Lung (tissue), 12 donors: ENCODE measurements around the gene FAR1. TPM values are rescaled to one million over a fixed set of nuclear protein-coding genes. Genes with fewer than 3 reads are reported as not detected.

ENCODE experiments used
- ATAC-seq: fragments of 200-7000 bp; cut with Tn5 transposase; one replicate; pipeline ENCODE4 v1.9.1; 2020; ENCODE audit warnings: moderate number of reproducible peaks; ENCODE audit not compliant: insufficient read depth, low FRiP score
- DNase-seq, 3 donors: peaks; one replicate each; pipeline ENCODE4 v3.0.0-alpha.2; 2013 to 2017
- H3K27ac ChIP-seq, 2 donors: one replicate each; pipeline ENCODE4 v1.5.1; 2013; ENCODE audit warnings: mild to moderate bottlenecking in 2 of 2, moderate library complexity in 2 of 2, control low read depth in 1 of 2, inconsistent platforms in 1 of 2, low read depth in 1 of 2, low read length in 1 of 2
- H3K27me3 ChIP-seq, 3 donors: one replicate each; pipeline ENCODE4 v1.5.1; 2013; ENCODE audit warnings: low read length in 2 of 3; ENCODE audit not compliant: control insufficient read depth in 3 of 3, insufficient read depth in 3 of 3
- H3K36me3 ChIP-seq, 4 donors: one replicate each; pipeline ENCODE4 v1.5.1; 2013; ENCODE audit warnings: low read length in 4 of 4, mild to moderate bottlenecking in 1 of 4, moderate library complexity in 1 of 4; ENCODE audit not compliant: control insufficient read depth in 4 of 4, insufficient read depth in 4 of 4
- H3K4me1 ChIP-seq, 5 donors: one replicate each; pipeline ENCODE4 v1.5.1; 2013; ENCODE audit warnings: low read length in 5 of 5, mild to moderate bottlenecking in 2 of 5, moderate library complexity in 1 of 5; ENCODE audit not compliant: control insufficient read depth in 5 of 5, insufficient read depth in 5 of 5
- H3K4me3 ChIP-seq: one replicate; pipeline ENCODE4 v1.5.1; 2013; ENCODE audit warnings: mild to moderate bottlenecking, control low read depth, moderate library complexity
- H3K9ac ChIP-seq, 2 donors: one replicate each; pipeline ENCODE4 v1.5.1; 2013; ENCODE audit warnings: low read length in 2 of 2, control low read depth in 1 of 2; ENCODE audit not compliant: insufficient read depth in 1 of 2
- H3K9me3 ChIP-seq, 4 donors: one replicate each; pipeline ENCODE4 v1.5.1; 2013; ENCODE audit warnings: low read length in 3 of 4, mild to moderate bottlenecking in 1 of 4, moderate library complexity in 1 of 4; ENCODE audit not compliant: control insufficient read depth in 4 of 4, insufficient read depth in 3 of 4
- WGBS, 2 donors: extraction: QIAGEN DNeasy Blood & Tissue Kit; methylation state at CpG; one replicate each; pipeline ENCODE4 v1.1.7; 2013; 5-methylcytosine and 5-hydroxymethylcytosine counted together
- polyA plus RNA-seq, 2 donors: library from polyadenylated mRNA; stranded (reverse); fragments of 200-250 nt; gene quantifications; one replicate each; pipeline ENCODE4 v1.2.1, GENCODE V29; 2013
- total RNA-seq, 2 donors: library from RNA; depleted of rRNA in 1 of 2; stranded (reverse); fragments of >200 nt in 1 of 2; gene quantifications; one replicate each; pipeline ENCODE4 v1.2.1, GENCODE V29; 2014 to 2021
- TF ChIP-seq, protein P1 (sequence below): IDR thresholded peaks from 2 replicates; pipeline ENCODE4 v1.5.1; 2012; ENCODE audit warnings: mild to moderate bottlenecking; ENCODE audit errors: control extremely low read depth, extremely low read depth
- donor health status: control.
- donor health status: control.
- donor health status: Bipolar disorder and iron deficiency.
- donor health status: healthy.
- donor health status: DM: yes; HTN: yes; CAD: no.

The FAR1 gene
- total and polyA plus RNA-seq, 4 donors: 22.5 to 126 (median 39.9) TPM

GRCh38 chr11:13721760-13722159 is 53.3 kb downstream of the FAR1 start:
- peaks cover 4 to 18% (median 11%) of the 10 kb centered on the region in 4 donors for H3K36me3 ChIP-seq
- H3K9me3 ChIP-seq: no peaks in the 10 kb centered on the region
- H3K4me3 ChIP-seq: no peak overlapping the region
- peak in 1 of 3 donors; percentile 6 for DNase-seq
- TF ChIP-seq, protein P1, sequence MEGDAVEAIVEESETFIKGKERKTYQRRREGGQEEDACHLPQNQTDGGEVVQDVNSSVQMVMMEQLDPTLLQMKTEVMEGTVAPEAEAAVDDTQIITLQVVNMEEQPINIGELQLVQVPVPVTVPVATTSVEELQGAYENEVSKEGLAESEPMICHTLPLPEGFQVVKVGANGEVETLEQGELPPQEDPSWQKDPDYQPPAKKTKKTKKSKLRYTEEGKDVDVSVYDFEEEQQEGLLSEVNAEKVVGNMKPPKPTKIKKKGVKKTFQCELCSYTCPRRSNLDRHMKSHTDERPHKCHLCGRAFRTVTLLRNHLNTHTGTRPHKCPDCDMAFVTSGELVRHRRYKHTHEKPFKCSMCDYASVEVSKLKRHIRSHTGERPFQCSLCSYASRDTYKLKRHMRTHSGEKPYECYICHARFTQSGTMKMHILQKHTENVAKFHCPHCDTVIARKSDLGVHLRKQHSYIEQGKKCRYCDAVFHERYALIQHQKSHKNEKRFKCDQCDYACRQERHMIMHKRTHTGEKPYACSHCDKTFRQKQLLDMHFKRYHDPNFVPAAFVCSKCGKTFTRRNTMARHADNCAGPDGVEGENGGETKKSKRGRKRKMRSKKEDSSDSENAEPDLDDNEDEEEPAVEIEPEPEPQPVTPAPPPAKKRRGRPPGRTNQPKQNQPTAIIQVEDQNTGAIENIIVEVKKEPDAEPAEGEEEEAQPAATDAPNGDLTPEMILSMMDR: no peak
- H3K27me3 ChIP-seq: no peaks in the 10 kb centered on the region
- H3K27ac ChIP-seq: no peak overlapping the region
- H3K4me1 ChIP-seq: no peaks in the 10 kb centered on the region
- no peak overlapping the region for H3K9ac ChIP-seq
- no peak for ATAC-seq

DNA sequence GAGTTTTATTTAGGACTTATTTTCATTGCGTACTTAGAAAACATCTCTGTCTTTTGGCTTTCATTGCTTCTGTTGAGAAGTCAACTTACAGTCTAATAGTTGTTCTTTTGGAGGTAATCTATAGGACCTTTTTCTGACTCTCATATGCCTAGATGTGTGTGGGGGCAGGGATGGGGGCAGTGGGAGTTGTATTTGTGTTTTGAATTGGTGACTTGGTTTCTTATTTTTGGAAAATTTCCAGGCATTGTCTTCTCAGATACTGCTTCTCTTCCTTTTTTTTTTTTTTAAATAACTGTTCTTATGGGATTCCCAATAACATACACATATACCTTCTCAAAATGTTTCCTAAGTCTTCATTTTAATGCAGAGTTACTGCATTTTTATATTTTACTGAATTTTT is 58.0 kb downstream of the FAR1 start:
- H3K27me3 ChIP-seq: no peaks in the 10 kb centered on the region
- TF ChIP-seq, protein P1: no peak
- no peak overlapping the region for H3K27ac ChIP-seq
- DNase-seq: no peak
- peaks cover 4 to 29% (median 14%) of the 10 kb centered on the region in 4 donors for H3K36me3 ChIP-seq
- no peak overlapping the region for H3K4me3 ChIP-seq
- H3K4me1 ChIP-seq: no peaks in the 10 kb centered on the region
- H3K9ac ChIP-seq: no peak overlapping the region
- H3K9me3 ChIP-seq: no peaks in the 10 kb centered on the region
- ATAC-seq: no peak
- WGBS, 2 donors: 100% methylated on average over 1 of the region's 1 CpG

GRCh38 chr11:13728076-13728475 is 59.6 kb downstream of the FAR1 start:
- ATAC-seq (no peak), DNase-seq (no peak)
- H3K4me3 ChIP-seq: no peak overlapping the region
- no peaks in the 10 kb centered on the region for H3K4me1 ChIP-seq
- TF ChIP-seq, protein P1: no peak
- peaks cover 3 to 26% (median 14%) of the 10 kb centered on the region in 4 donors for H3K36me3 ChIP-seq
- no peak overlapping the region for H3K9ac ChIP-seq
- no peak overlapping the region for H3K27ac ChIP-seq
- H3K9me3 ChIP-seq: no peaks in the 10 kb centered on the region
- no peaks in the 10 kb centered on the region for H3K27me3 ChIP-seq

GRCh38 chr11:13734530-13734929 is 66.1 kb downstream of the FAR1 start:
- DNase-seq: no peak
- no peak overlapping the region for H3K9ac ChIP-seq
- H3K4me1 ChIP-seq: no peaks in the 10 kb centered on the region
- 94 to 97% methylated on average over 3 of the region's 3 CpGs for WGBS, 2 donors
- TF ChIP-seq, protein P1: no peak
- H3K36me3 ChIP-seq: peaks cover 0 to 3% (median 2%) of the 10 kb centered on the region in 4 donors
- no peak overlapping the region for H3K4me3 ChIP-seq
- H3K27me3 ChIP-seq: no peaks in the 10 kb centered on the region
- H3K9me3 ChIP-seq: no peaks in the 10 kb centered on the region
- ATAC-seq: no peak
- H3K27ac ChIP-seq: no peak overlapping the region
